Common myeloid progenitor, CD34-positive (primary cell): Measurements from ENCODE around the gene USP13.
A peak's percentile ranks its signal among the peaks of the same experiment; 100 is the strongest.
"Not testable (repeated sequence)": the region's sequence is repeated elsewhere in the genome, so short reads cannot be mapped to it uniquely, and the experiment has no call there.

Experiments
- CTCF ChIA-PET: fragments of 350-600 bp; sonication (Branson Sonifier 250); formaldehyde crosslinking; loops from one replicate; lab custom pipeline; 2021; ENCODE audit warnings: antibody characterized with exemption; lab: Charles Lee
- POLR2A ChIA-PET: fragments of 350-600 bp; sonication (Branson Sonifier 250); formaldehyde crosslinking; loops from one replicate; lab custom pipeline; 2021; ENCODE audit warnings: antibody characterized with exemption; lab: Charles Lee
- DNase-seq, 3 donors: peaks; one replicate each; pipeline versions ENCODE4 v3.0.0 to v3.0.0-alpha.2; 2013
- H3K27ac ChIP-seq, 2 experiments: 1 replicate in 1 of 2; 2 replicates in 1 of 2; pipeline ENCODE4 v1.7.0; 2013; ENCODE audit warnings: inconsistent platforms in 2 of 2, low read length in 2 of 2, mild to moderate bottlenecking in 2 of 2, low read depth in 1 of 2, moderate library complexity in 1 of 2; ENCODE audit not compliant: severe bottlenecking in 2 of 2, insufficient read depth in 1 of 2, poor library complexity in 1 of 2
- H3K27me3 ChIP-seq, 5 experiments: replicated peaks in 2 of 5; 1 replicate in 3 of 5; 2 replicates in 2 of 5; pipeline versions ENCODE4 v1.6.1 to v1.7.0; 2013; ENCODE audit warnings: low read length in 4 of 5, mild to moderate bottlenecking in 2 of 5, moderate library complexity in 2 of 5, inconsistent platforms in 1 of 5; ENCODE audit not compliant: insufficient read depth in 5 of 5, control insufficient read depth in 4 of 5
- H3K36me3 ChIP-seq, 4 experiments: 1 replicate in 2 of 4; 2 replicates in 2 of 4; pipeline versions ENCODE4 v1.6.1 to v1.7.0; 2013; ENCODE audit warnings: low read length in 3 of 4, control low read depth in 1 of 4, mild to moderate bottlenecking in 1 of 4; ENCODE audit not compliant: control insufficient read depth in 4 of 4, insufficient read depth in 4 of 4
- H3K4me1 ChIP-seq, 4 experiments: 1 replicate in 3 of 4; 2 replicates in 1 of 4; pipeline versions ENCODE4 v1.6.1 to v1.7.1; 2013; ENCODE audit warnings: low read length in 3 of 4, mild to moderate bottlenecking in 3 of 4, control low read depth in 1 of 4, inconsistent platforms in 1 of 4, moderate library complexity in 1 of 4; ENCODE audit not compliant: control insufficient read depth in 4 of 4, insufficient read depth in 4 of 4; ENCODE audit errors: control extremely low read depth in 1 of 4
- H3K4me3 ChIP-seq, 7 experiments: 1 replicate in 4 of 7; 2 replicates in 3 of 7; pipeline versions ENCODE4 v1.5.1 to v1.7.0; 2013; ENCODE audit warnings: mild to moderate bottlenecking in 7 of 7, low read length in 6 of 7, moderate library complexity in 6 of 7, inconsistent platforms in 2 of 7, low read depth in 2 of 7, control low read depth in 1 of 7; ENCODE audit not compliant: insufficient read depth in 4 of 7, control insufficient read depth in 1 of 7; ENCODE audit errors: extremely low read depth in 1 of 7
- H3K9me3 ChIP-seq, 5 experiments: 1 replicate in 4 of 5; 2 replicates in 1 of 5; pipeline versions ENCODE4 v1.6.1 to v1.7.1; 2013; ENCODE audit warnings: low read length in 4 of 5, mild to moderate bottlenecking in 2 of 5, inconsistent platforms in 1 of 5, low read depth in 1 of 5, moderate library complexity in 1 of 5; ENCODE audit not compliant: control insufficient read depth in 4 of 5, insufficient read depth in 2 of 5; ENCODE audit errors: control extremely low read depth in 1 of 5
- WGBS: methylation state at CpG from one replicate; pipeline ENCODE4 v1.1.5; 2013; ENCODE audit not compliant: insufficient coverage; 5-methylcytosine and 5-hydroxymethylcytosine counted together

Gene USP13

GRCh38 chr3:179630753-179631451 lies 21.9 kb upstream of the USP13 start:
- no peak overlapping the region for H3K4me3 ChIP-seq
- POLR2A ChIA-PET = no interaction called here
- H3K27me3 ChIP-seq = no peaks in the 10 kb centered on the region
- WGBS = 93% methylated on average over 3 of the region's 3 CpGs
- H3K9me3 ChIP-seq = no peaks in the 10 kb centered on the region
- no peak overlapping the region for H3K27ac ChIP-seq
- H3K4me1 ChIP-seq = no peaks in the 10 kb centered on the region
- DNase-seq = no peak
- CTCF ChIA-PET = no interaction called here
- H3K36me3 ChIP-seq = peaks cover 0 to 3% (median under 1%) of the 10 kb centered on the region in 4 experiments

DNA sequence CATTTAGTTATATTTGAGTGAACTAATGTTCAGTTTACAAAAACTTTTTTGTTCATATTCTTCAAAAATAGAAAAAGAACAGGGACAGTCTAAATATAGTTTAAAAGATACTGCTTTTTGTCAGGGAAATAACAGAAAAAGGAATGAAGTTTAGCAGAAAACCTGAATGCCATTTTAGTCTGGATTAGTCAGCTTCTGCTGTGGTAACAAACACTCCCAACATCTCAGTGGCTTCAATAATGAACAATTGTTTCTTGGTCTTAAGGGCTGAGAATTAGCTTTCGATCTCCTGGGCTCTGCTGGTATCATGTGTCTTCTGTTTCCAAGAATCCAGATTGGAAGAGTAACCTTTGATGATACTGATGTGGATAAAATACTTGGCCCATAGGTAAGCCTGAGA lies 12.4 kb upstream of the USP13 start:
- Histone ChIP-seq H3K4me1 (no peaks in the 10 kb centered on the region), H3K4me3 (no peak overlapping the region), H3K27me3 (no peaks in the 10 kb centered on the region), H3K36me3 (no peaks in the 10 kb centered on the region), H3K27ac (no peak overlapping the region), H3K9me3 (no peaks in the 10 kb centered on the region)
- ChIA-PET POLR2A (no interaction called here), CTCF (interaction anchor here (0.6 kb wide), 1 partner anchor 74 kb away, joined by 3 read pairs; no protein-coding TSS in a partner anchor)
- 89% methylated on average over 1 of the region's 1 CpG for WGBS
- DNase-seq = no peak

DNA sequence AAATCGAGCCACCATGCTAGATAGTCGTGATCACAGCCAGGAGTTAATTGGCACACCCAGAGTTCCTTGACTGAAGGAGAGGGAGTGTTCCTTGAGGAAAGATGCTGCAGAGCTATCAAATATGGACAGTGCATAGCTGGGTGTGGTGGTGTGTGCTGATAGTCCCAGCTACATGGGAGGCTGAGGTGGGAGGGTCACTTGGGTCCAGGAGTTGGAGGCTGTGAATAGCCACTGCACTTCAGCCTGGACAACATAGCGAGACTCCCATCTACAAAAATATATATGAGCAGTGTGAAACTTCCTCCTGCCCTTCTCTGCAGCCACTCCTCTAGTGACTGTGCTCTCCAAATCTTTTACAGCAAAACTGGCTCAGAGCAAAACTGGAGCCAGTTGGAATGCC lies 10.0 kb upstream of the USP13 start:
- Histone ChIP-seq H3K9me3 (no peaks in the 10 kb centered on the region), H3K4me3 (no peak overlapping the region), H3K4me1 (no peaks in the 10 kb centered on the region), H3K27ac (no peak overlapping the region), H3K36me3 (no peaks in the 10 kb centered on the region), H3K27me3 (no peaks in the 10 kb centered on the region)
- WGBS = 100% methylated on average over 1 of the region's 3 CpGs
- DNase-seq = no peak
- CTCF ChIA-PET = no interaction called here
- POLR2A ChIA-PET = no interaction called here

- CTCF ChIA-PET = interaction anchor here (1.2 kb wide), 3 partner anchors 28 to 628 kb away, joined by 3 read pairs; no protein-coding TSS in a partner anchor
- 87% methylated on average over 3 of the region's 8 CpGs for WGBS
- H3K36me3 ChIP-seq, POLR2A ChIA-PET, H3K27me3 ChIP-seq, H3K9me3 ChIP-seq, H3K27ac ChIP-seq, H3K4me1 ChIP-seq, H3K4me3 ChIP-seq, DNase-seq: not testable (repeated sequence)
Measured at GRCh38 chr3:179643837-179644236, 9.0 kb upstream of the USP13 start.

DNA sequence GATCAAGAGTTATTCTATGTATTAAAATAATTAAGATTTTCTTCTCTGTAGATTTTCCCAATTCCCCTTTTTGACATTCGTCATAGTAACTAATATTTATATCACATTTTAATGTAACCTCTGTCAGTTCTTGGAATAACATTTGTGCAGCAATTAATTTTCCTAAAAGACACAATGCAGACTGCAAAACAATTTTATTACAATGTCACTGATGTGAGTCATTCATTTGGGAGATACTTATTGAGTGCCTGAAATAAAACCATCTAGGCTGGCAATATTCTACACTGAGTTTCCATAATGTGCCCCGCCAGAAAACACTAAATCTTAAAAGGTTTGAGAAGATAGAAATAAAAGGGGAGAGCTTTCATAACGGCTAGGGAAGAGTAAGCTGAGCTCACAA lies 6.7 kb upstream of the USP13 start:
- peaks cover 0 to 2% (median 0%) of the 10 kb centered on the region in 5 experiments for H3K27me3 ChIP-seq
- H3K9me3 ChIP-seq = no peaks in the 10 kb centered on the region
- CTCF ChIA-PET = no interaction called here
- H3K4me1 ChIP-seq = peaks cover 0 to 5% (median 0%) of the 10 kb centered on the region in 4 experiments
- no peaks in the 10 kb centered on the region for H3K36me3 ChIP-seq
- WGBS = 100% methylated on average over 2 of the region's 3 CpGs
- DNase-seq = no peak
- POLR2A ChIA-PET = no interaction called here
- H3K27ac ChIP-seq = no peak overlapping the region
- H3K4me3 ChIP-seq = no peak overlapping the region

DNA sequence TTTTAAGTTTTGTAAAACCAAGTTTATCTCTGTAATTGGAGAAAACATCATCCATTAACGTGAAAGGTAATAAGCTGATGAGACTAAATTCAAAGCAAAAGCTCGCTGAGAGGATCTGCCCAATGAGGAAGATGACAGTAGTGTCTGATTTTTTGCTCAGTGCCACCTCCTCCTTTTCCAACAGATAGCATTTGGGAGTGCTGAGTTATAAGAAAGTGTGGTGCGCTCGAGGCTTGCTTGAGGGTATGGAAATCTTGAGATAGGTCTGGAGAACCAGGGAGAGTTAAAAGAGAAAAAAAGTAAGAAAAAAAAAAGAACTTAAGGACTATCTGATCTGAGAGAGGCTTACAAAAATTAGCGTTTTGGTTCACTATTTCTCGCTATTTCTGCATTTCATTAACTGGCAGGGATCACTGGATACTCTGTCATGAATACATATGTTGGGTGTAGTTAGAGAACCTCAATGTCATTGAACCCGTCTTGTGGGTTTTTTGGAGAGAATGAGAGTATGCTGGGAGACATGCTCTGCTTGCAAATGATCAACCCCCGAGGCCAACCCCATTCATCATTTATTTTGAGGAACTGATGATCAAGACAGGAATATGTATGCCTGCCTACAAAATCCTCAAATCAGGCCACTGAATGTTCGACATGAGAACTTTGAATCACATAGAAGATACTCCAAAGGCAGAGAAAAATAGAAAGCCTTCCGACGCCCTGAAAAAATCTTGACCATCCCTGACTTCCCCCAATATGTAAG lies 973 bp upstream of the USP13 start:
- Histone ChIP-seq H3K9me3 (no peaks in the 10 kb centered on the region), H3K4me1 (peaks cover 1 to 22% (median 14%) of the 10 kb centered on the region in 4 experiments), H3K36me3 (peaks cover 0 to 3% (median 0%) of the 10 kb centered on the region in 4 experiments), H3K27ac (peak overlapping the region in 1 of 2 experiments; percentile 34), H3K4me3 (peak overlapping the region in 6 of 7 experiments; percentile 67 to 93 (median 88)), H3K27me3 (peaks cover 0 to 2% (median 0%) of the 10 kb centered on the region in 5 experiments)
- WGBS = 42% methylated on average over 11 of the region's 11 CpGs
- POLR2A ChIA-PET = interaction anchor here (1.3 kb wide), 1 partner anchor 48 kb away, joined by 4 read pairs; the partner anchor contains the start of genes MRPL47 and NDUFB5
- peak; percentile 16 to 81 (median 69) for DNase-seq
- CTCF ChIA-PET = interaction anchor here (1.3 kb wide), 1 partner anchor 11 kb away, joined by 4 read pairs; no protein-coding TSS in a partner anchor
